OCI-LY7 (cell line): Measurements from ENCODE around the gene ANKRD18B.

Source experiments
- CTCF ChIP-seq: fragments of 200-600 bp; sonication (generic); conservative IDR thresholded peaks from 2 replicates; pipeline ENCODE4 v1.5.1; 2014; ENCODE audit warnings: mild to moderate bottlenecking, antibody characterized with exemption, low read length, moderate library complexity, mixed read lengths
- EZH2phosphoT487 ChIP-seq: fragments of 200-600 bp; sonication (generic); IDR thresholded peaks from 2 replicates; pipeline ENCODE4 v1.6.1; 2018; ENCODE audit warnings: low read depth, borderline replicate concordance, mild to moderate bottlenecking, mixed run types, antibody characterized with exemption, low read length, moderate library complexity, mixed read lengths

- TF ChIP-seq CTCF = peak; percentile 82
- TF ChIP-seq EZH2phosphoT487 = no peak
Measured at GRCh38 chr9:33517373-33517772, 6.7 kb upstream of the ANKRD18B start.
